CD4-positive, alpha-beta T cell treated with Interleukin-6 for 4 hours (primary cell): ENCODE data around the gene FAM171A1.

Experiments
- DNase-seq: peaks from one replicate; pipeline ENCODE4 v3.0.0-alpha.2; 2020; ENCODE audit warnings: mixed read lengths

FAM171A1 gene

DNA sequence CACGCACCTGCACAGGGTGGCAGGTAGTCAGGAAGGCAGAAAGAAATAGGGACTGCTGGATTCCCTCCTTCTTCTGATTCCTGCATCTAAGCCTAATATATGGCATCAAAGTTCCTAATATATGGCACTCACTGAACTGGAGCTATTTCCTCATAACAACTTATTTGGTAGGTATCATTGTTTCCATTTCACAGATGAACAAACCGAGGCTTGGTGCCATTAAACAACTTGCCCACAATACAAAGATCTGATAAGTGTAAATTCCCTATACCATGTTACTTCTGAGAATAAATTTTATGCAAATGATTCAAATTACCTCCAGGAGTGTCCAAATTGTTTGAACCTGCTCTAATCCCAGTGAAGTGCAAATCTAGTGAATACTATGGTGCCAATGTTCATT is 2.1 kb upstream of the FAM171A1 start:
- no peak for DNase-seq

DNA sequence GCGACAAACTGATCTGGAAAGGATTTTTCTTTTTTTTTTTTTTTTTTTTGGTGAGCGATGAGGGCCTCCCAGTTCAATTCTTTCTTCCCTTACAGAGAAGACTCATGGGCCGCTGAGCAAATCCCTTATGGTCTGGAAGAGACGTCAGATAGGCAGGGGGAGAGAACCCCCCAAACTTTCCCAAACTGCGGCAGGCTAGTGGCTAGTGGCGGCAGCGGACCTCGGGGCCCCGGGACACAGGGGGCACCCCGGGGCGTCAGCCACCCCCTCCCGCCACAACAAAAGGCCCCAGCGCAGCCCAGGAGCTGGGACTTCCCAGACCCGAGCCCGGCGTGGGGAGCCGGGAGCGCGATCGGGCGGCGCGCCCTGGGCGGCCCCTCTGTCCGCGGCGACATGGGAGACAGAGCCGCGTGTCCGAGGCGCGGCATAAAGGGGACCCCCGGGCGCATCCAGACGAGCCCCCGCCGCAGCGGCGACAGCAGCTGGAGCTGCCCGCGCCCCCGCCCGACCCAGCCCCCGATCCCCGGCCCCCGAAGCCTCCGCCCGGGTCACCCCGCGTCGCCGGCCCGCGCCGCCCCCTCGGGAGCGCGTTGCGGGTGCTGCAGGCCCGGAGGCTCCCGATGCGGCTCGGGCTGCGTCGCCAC is 755 bp downstream of the FAM171A1 start:
- peak; percentile 18 for DNase-seq

DNA sequence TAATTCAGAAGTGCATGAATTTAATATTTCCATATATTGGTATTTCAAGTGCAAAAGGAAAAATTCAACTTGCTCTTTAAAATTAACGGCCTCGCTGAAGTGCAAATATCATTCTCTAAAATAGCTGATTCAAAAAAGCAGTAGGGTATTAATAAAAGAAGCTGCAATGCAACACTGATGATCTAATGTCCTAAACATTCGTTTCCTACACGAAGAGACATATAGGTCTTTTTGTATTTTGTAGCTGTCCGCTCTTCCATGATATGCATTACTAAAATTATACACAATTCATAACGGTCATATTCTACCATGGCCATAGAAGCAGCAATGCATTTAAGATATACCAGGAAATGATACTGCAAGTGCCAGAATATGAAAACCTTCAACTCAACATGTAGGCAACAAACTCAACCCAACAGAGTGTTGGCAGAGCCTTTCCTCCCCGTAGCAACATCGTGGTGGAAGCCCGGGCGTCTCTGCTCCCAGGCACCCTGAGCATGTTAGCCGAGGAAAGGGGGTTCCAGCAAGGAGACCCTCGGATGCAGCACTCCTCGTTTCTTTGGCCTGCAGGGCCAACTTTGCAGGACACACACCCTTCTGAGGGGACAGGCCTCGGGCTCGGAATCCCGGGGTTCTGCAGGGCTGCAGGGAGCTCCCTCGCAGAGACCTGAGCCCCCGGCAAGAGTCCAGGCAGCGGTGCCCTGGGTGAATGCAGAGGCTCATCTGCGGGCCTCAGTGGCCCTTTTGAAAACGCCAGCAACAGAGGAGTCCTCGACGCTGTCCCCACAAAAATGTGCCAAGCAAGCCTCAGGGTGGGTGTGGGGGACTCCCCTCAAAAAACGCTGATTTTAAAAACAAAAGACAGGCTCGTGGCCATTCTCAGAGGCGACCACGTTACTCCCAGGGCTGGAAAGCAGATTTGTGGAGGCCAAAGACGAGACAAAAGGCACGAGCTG is 1.6 kb downstream of the FAM171A1 start:
- DNase-seq: no peak

DNA sequence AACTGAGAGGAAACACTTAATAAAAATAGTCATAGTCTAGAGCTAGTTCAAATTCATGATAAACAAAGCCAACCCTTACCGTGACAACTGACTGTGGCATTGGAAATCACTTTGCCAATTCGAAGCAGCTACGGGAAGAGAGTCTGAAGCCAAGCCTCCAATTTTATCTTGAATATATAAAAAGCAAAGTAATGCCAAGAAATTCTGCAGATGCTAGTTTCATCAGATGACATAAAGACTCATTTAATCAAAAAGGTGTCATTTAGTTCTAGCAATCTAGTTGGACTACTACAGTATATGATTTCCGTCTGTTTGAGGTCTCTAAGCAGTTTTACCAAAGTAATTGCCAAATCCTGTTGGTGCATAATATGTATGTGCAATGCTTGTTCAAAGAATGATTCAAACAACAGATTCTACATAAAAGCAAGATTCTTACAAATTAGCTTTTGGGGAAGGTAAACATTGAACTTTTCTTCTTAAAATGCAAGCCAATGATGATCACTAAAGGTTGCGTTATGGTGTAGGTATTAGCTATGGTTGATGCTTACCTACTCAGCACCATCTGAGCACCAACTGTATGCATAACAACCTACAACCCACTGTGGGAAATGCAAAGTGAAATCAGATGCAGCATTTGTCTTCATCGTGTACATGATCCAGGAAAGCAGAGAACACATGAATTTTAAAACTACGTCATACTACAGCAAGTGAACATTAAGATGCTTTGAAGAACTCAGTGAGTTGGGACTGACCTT is 2.8 kb downstream of the FAM171A1 start:
- no peak for DNase-seq

DNA sequence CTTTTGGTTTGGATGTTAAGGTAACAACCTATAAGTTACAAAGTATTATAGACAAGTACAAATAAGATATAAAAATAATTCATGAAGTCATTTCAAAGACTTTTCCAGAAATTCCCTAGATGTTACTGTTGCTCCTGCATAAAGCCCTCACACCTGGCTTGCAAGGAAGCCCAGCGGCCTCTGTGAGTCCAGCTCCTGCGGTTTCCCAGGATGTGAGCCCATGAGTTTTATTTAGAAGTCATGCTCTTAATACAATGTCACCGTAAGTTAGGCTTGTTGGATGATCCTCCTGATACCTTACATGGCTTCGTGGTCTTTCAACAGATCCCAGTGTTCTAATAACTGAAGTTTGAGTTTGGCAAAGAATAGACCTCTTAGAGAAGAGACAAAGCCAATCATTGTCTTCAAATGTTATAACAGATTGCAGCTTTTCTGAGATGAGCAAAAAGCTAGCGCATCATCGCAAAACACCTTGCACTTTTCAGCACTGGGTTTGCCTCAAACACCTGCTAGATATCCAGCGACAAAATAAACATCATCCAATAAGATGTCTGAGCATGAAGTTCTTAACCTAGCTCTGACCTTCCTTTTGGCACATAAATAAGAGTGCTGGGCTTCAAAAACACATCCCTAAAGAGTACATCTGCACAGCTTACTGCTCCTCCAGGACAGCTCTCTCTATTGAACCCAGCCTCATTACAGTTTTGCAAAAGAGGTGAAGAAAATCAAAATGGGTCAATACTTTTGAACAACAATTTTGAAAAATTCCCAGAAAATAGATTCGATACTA is 3.6 kb downstream of the FAM171A1 start:
- DNase-seq: no peak

DNA sequence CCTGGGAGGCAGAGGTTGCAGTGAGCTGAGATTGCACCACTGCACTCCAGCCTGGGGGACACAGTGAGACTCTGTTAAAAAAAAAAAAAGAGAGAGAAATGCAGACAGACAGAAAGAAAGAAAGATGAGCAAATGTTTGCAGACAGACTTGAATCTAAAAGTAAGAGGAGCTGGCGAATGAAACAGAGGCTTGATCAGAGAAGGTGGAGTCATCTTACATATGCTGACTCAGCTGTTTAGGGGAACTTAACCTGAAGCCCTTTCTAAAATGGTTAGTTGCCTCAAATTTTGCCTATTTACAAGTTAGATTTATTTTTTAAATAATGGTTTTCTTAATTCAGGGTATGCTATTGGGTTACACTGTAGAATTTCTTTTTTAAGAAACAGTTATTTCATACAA is 5.4 kb downstream of the FAM171A1 start:
- DNase-seq: no peak

DNA sequence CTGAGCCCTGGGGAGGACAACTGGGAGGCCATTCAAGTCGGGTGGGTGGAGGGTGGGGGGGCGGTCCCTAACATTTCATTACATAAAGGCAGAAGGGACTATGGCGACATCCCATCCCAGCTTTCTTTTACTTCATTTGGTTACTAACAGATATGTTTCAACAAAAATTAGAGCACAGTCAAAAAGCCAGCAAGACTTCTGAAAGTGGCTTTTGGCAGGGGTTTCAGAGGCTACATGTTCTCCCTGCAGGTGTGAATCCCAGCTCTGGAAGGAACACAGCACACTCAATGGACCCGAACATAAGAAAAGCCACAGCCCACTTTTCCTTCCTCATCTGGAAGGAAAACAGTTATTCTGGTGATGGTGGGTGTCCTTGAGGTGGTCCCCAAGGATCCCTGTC is 7.1 kb downstream of the FAM171A1 start:
- no peak for DNase-seq

DNA sequence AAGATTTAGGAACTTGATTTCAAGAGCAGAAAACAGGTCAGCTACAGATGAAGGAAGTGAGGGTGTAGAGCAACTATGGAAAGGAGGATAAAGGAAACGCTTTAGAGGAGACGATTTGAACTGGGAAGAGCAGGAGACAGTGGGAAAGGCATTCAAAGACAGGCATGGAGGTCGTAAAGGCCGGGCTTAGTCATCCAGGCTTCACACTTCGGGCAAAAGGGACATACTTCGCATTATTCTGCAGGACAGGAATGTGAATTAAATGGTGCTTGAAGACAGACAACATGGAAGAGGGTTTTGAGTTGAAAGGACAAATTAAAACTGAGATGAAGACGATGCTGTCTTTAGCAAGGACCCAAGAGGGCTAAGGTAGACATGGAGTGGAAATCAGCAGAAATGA is 8.1 kb downstream of the FAM171A1 start:
- no peak for DNase-seq

DNA sequence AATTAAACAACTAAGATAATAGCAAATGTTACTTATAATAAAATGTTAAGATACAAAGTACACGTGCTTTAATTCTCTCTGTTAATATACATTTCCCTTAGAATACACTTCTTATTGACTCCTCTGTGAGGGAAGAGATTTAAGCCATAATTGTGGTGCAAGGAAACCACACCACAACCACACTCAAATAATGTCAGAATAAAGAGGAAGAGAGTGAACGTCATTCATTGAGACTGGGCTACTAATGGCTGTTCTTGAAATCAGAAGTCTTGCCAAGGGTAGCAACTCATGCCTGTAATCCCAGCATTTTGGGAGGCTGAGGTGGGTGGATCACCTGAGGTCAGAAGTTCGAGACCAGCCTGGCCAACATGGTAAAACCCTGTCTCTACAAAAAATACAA is 10.0 kb downstream of the FAM171A1 start:
- no peak for DNase-seq

DNA sequence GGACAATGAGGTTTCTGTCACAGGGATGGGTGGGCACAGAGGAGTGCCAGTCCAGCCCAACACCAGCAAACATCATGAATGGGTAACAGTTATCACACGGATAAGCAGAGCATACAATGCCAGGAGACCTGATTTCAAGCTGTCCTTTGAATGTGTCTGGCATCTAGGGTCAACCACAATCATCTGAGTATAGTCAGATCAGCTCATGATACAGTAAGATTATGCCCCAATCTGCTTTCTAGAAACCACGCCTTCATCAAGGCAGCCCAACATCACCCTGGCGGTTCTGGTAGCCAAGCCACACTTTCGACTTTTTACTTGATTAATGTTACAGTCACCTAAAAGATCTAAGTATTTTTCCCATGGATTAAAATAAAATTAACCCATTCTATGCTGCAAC is 10.5 kb downstream of the FAM171A1 start:
- no peak for DNase-seq

DNA sequence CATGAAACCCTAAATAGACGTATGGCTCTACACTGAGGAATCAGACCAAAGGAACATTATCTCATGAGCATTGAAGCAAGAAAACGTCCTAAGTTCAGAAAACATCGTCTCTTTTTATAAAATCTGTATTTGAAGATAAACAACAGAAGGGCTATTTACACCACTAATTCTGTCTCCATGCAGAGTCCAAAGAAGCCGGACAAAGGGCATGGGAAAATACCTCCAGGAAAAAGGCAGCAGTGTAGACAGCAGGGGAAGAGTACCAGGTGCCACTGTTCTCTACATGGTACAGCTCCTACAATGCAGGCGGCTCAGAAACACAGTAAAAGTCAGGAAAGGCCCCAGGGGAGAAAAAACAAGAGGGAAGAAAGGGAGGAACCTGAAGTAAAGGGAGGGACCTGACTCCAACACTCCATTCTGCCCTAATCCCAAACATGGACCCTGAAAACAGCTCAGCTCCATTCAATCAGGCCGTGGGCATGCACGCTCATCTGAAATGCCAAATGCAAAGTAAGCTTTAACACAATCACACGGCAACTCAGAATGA is 17.5 kb downstream of the FAM171A1 start:
- DNase-seq: no peak

DNA sequence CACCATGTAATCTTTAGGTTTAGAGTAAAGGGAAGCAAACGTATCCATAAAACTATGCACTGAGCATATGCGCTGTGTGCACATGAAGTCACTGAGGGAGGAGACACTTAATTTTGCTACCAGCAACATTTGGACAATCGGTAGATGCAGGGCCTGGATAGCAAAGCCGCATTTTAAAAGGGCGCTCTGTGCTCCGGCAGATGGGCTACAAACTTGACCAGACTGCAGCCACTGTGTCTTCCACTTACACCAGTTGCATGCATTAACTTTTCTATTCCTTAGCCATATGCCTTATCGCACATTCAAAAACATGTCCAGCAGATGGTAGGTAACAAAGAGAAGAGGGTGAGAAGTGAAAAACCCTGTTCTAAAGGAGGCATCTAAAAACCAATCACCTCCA is 18.3 kb downstream of the FAM171A1 start:
- DNase-seq: no peak

DNA sequence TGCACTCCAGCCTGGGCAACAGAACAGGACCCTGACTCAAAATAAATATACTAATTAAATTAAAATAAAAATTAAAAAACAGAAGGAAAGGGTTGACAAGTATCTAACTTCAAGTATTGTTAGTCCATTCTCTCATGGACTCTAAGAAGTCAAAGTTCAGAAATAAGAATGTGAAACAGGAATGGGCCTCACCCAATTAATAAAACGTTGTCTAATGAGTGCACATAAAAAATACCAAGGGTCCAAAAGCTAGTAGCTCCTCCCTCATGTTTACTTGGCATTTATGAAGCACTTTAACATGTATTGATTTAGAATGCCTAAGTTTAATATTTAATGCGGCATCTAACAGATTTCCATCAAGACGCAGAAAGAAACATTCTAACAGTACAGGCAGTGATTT is 18.9 kb downstream of the FAM171A1 start:
- no peak for DNase-seq

DNA sequence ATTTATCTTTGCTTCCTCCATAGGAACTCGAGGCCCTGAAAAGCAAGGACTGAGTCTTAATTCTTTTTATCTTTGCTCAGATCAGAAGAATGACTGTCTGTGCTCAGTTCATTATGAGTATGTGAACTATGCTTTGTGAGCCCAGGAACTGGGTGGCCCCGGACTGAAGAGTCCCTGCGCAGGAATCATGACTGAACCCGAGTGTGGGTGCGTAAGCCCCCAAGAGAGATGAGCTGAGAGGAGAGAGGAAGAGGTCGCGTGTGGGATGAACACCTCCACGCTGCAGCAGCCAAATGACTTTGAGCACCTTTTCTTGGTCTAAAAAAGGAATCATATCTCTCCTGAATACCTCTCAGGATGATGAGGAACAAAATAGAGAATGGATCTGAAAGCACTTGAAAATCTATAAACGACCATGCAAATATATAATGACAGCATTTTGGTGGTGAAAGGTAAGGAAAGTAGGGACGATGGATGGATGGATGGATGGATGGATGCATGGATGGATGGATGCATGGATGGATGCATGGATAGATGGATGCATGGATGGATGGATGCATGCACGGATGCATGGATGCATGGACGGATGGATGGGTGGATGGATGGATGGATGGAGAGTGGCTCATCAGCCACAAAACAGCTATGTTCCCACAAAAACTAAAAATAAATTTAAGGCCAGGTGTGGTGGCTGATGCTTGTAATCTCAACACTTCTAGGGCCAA is 19.8 kb downstream of the FAM171A1 start:
- DNase-seq: no peak

DNA sequence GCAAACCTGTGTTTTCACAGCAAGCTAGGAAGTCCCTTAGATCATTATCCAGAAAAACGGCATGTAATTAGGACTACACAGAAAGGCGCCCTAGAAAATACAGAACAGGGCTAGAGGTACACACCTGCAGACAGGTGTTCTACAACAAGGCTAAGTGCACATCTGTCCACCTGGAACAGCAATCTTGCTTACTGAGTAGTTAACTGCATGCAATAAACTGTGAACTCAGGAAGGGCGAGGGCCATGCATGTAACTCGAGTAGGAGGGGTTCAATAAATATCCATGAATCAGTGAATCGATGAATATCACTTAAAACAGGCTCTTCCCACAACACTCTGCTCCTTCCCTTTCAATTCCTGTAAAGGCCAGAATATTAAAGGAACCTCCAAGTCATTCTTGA is 22.0 kb downstream of the FAM171A1 start:
- DNase-seq: no peak

DNA sequence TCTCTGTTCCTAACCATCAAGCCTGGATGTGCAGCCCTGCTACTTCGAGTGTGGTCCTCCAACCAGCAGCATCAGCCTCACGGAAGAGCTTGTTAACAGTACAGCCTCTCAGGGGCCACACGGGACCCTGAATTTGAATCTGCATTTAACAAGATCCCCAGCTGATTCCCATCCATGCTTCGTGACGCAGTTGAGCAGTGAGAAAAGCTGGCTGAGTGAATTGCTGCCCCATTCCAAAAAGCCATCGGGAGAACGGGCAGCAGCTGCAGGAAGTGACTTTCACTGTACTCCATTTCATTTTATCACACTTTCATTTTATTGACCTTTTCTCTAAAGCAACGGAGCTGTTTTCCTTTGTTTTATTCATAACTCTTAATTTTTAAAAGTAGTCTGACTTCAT is 22.5 kb downstream of the FAM171A1 start:
- no peak for DNase-seq

DNA sequence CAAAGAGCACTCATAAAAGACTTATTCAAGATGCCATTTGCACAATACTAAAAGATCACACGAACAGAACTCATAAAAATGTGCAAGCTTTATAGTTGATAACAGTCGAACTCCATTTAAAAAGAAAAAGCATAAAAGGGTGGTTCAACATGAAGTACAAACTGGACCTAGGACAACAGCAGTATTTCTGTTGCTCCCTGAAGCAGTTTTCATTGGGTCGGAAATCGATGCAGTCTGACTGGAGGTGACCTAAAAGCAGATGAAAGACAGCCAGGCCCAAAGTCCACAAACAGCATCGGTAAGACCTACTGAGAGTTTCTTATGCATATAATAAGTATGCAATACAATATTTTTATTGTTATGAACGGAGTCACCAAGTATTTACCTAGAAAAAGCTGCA is 23.9 kb downstream of the FAM171A1 start:
- no peak for DNase-seq

DNA sequence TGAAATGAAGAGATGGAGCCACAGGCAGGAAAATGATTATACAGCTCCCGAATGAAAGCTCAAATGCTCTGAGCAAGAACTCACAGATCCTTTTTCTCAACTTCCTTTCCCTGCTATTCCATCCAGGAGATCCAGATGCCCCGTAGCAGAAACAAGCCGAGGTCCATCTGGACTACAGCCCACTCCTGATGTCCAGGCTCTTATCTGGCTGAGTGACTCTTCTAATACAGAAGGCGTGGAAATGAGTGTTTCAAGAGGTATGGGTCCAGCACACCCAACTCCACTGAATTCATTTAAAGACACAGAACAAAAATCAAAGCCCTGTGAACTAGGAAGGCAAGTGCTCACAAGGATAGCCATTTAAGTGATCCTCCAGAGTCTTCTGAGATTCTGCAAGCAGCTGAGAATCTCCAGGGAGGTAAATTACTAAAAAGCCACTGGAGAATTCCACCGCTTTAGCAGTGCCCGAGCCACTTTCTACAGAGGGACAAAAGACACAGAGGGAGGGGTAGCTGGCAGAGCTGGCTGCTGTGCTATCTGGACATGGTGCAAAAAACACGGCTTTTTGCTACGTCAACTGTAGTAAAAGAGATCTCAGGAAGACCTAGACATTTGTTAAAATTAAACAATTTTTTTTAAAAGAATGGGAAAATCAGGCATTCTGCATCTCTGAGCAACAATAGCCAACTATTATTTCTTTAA is 24.5 kb downstream of the FAM171A1 start:
- no peak for DNase-seq

DNA sequence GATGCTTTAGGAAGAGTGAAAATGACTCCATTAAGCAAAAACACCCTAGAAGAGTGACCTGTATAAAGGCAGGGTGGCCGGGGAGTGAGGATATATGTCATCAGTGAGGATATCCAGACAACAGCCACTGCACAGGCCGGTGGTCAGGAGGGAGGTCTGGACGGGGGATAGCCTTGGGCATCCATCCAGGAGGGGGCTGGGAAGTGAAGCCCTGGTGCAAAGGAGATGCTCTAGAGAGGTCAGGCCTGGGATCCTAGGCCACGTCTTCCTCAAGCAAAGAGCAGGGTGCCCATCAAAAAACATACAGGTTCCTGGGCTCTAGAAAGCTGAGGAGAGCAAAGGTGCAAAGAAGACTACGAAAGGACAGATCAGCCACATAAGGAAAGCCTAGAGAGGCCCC is 25.6 kb downstream of the FAM171A1 start:
- no peak for DNase-seq

DNA sequence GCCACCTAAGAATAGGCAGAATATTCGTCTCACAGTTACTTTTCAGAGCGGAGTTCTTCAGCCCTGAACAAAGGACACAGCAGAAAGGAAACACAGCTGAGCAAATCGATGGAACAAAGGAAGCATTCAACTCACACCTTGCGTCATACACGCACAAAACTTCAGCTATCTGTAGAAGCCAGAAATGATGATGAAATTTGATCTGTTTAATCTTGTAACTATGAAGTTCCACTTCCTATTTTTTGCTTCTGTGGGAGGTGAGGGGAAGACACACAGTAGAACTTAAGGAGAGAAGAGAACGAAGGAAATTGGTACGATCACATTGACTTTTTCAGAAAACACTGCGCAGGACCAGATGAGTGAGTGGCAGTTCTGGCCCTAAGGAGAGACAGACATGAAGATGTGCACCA is 26.2 kb downstream of the FAM171A1 start:
- no peak for DNase-seq

DNA sequence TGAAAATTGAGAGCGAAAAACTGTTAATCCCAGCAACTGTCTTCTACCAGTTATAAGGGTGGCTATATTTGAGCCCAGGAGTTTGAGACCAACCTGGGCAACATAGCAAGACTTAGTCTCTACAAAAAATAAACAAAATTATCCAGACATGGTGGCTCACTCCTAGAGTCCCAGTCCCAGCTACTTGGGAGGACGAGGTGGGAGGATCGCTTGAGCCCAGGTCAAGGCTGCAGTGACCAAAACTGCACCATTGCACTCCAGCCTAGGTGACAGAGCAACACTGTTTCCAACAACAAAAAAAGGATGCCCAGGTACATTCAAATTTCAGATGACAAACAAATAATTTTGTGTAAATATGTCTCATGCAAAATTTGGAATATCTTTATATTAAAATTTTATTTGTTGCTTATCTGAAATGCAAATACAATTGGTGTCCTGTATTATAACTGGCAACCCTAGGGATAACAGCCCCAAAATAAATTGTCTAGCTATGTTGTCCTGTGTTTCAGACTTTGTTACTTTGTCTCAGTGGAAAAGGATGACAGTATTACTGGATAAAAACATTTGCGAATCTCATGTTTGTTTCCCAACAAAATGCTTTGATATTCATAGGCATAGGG is 26.7 kb downstream of the FAM171A1 start:
- no peak for DNase-seq
